AG09309 (cell line): ENCODE results near the gene RPS6KA2.

Source experiments
- DNase-seq: peaks from one replicate; pipeline ENCODE4 v3.0.0-alpha.2; 2010; ENCODE audit warnings: low read depth
- H3K4me3 ChIP-seq: 2 replicates; pipeline ENCODE4 v1.5.1; 2011; ENCODE audit warnings: mild to moderate bottlenecking, low read depth, low read length, moderate library complexity; ENCODE audit not compliant: control insufficient read depth
- TF ChIP-seq, protein P1 (sequence below): IDR thresholded peaks from 2 replicates; pipeline ENCODE4 v1.5.1; 2011; ENCODE audit warnings: mild to moderate bottlenecking, low read depth, low read length, inconsistent platforms; ENCODE audit not compliant: insufficient read depth, control insufficient read depth; ENCODE audit errors: missing control alignments

RPS6KA2 gene

GRCh38 chr6:166459272-166459671 lies 167.8 kb downstream of the RPS6KA2 start:
- TF ChIP-seq, protein P1, sequence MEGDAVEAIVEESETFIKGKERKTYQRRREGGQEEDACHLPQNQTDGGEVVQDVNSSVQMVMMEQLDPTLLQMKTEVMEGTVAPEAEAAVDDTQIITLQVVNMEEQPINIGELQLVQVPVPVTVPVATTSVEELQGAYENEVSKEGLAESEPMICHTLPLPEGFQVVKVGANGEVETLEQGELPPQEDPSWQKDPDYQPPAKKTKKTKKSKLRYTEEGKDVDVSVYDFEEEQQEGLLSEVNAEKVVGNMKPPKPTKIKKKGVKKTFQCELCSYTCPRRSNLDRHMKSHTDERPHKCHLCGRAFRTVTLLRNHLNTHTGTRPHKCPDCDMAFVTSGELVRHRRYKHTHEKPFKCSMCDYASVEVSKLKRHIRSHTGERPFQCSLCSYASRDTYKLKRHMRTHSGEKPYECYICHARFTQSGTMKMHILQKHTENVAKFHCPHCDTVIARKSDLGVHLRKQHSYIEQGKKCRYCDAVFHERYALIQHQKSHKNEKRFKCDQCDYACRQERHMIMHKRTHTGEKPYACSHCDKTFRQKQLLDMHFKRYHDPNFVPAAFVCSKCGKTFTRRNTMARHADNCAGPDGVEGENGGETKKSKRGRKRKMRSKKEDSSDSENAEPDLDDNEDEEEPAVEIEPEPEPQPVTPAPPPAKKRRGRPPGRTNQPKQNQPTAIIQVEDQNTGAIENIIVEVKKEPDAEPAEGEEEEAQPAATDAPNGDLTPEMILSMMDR: no peak
- no peak for DNase-seq
- H3K4me3 ChIP-seq: no peak overlapping the region

DNA sequence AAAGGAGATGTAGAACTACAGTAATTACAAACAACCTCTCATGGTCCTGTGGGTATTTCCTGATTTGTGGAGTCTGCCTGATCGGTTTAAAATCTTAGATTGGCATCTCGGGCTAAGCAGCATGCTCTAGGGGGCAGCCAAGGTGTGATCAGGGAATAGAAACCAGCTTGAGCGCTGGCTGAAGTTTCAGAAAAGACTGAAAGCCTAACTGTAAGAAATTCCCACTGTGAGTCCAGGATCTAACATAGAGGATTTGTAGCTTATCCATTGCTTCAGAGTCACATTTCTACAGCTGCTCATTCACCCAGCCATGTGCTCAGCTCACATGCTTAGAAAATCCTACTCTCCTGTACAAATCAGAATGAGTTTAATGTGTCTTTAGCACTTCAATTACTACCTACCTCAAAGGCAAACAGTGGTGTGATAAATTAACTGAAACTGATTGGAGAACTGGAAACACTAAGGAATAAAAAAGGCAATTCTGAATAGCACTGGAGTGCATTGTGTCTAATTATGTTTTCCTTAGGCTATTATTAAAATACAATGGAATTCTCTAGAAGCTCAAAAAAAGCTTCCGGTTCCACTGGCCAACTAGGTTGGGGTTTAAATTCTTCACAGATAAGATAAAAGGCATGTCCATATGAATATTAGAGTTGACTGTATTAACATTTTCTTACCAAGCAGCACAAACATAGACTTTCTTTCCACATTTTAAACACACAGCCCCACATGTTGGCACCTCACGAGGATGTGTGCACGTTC lies 170.5 kb downstream of the RPS6KA2 start:
- no peak overlapping the region for H3K4me3 ChIP-seq
- DNase-seq: no peak
- TF ChIP-seq, protein P1: peak; percentile 30

- TF ChIP-seq, protein P1: no peak
- DNase-seq: no peak
Observed at GRCh38 chr6:166454692-166455515, 172.1 kb downstream of the RPS6KA2 start.

DNA sequence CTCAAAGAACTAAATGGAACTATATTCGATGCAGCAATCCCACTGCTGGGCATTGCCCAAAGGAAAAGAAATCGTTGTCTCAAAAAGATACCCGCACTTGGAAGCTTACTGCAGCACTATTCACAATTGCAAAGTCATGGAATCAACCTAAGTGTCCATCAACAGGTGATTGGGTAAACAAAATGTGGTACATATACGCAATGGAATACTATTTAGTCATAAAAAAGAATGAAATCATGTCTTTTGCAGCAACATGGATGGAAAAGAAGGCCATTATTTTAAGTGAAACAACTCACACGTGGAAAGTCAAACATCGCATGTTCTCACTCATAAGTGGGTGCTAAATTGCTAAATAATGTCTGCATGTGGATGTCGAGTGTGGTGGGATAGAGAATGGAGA lies 173.4 kb downstream of the RPS6KA2 start:
- TF ChIP-seq, protein P1: no peak
- no peak for DNase-seq
- H3K4me3 ChIP-seq: no peak overlapping the region

More at GRCh38 chr6:166454692-166455515, 172.1 kb downstream of the RPS6KA2 start:
- no peak overlapping the region for H3K4me3 ChIP-seq

DNA sequence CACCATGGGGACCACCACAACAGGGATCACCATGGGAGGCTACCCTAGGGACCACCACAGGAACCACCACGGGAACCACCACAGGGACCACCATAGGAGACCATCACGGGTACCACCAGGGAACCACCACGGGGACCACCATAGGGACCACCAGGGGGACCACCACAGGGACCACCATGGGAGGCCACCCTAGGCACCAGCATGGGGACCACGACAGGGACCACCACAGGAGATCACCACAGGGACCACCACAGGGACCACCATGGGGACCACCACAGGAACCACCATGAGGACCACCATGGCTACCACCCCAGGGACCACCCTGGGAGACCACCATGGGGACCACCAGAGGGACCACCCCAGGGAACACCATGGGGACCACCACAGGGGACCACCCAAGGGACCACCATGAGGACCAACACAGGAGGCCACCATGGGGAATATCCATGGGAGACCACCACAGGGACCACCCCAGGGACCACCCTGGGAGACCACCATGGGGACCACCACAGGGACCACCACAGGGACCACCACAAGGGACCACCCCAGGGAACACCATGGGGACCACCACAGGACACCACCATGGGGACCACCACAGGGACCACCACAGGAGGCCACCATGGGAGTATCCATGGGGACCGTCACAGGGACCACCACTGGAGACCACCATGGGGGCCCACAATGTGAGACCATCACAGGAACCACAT lies 176.7 kb downstream of the RPS6KA2 start:
- TF ChIP-seq, protein P1: no peak
- DNase-seq: no peak
- no peak overlapping the region for H3K4me3 ChIP-seq

- DNase-seq: no peak
- H3K4me3 ChIP-seq: no peak overlapping the region
- TF ChIP-seq, protein P1: no peak
Observed at GRCh38 chr6:166449641-166450040, 177.4 kb downstream of the RPS6KA2 start.
